ENCODE data around the gene TMEM39B.

Gene TMEM39B

DNA sequence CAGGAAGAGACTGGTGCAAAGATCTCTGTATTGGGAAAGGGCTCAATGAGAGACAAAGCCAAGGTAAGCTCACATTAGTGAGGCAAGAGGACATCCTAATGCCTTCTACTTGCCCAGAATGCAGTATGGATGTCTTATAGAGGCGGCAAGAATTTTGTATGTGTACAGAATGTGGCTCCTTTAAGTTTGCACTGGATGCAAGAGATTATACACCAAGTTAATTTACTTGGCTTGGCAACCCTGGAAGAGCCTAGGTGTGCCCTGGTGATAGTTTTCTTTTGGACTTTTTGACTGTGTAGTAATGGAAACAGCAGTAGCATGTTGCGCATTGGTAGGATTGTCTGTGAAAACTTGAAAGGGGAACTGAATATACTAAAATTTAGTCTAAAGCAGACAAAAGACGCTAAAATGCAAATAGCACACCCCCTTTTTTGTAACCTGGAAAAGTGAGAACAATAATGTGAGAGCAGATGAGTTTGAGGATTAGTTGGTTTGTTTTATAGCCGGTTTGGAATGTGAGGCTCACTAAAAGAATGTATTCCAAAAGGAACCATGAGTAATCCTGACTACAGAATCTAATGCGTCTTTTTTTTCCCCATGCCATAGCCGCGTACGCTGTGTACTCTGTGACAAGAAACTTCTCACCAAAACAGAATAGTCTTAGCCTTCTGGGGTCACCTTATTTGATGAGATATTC, 41.0 kb upstream of the TMEM39B start:
- peak; percentile 71 for DNase-seq

DNA sequence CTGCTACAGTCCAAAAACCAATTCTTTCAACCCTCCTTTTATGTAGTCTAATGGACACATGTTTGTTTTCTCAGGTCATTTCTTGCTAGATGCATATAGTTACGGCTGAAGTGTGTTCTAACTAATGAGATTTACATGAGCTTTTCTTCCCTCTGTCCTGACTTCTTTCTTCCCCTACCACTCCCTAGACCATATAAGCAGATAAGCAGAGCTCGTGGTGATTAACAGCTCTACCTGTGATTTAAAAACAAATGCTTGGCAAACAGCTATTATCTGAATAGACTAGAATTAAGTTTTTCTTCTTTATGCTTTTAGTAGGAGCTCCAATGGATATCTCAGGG, 40.5 kb upstream of the TMEM39B start:
- no CpG with 5 or more reads among the region's 2 CpGs for WGBS

More for the DNA sequence above, 41.0 kb upstream of the TMEM39B start:
- WGBS = 63% methylated on average over 7 of the region's 8 CpGs
- Histone ChIP-seq H3K4me2 (ENCODE audit: low read length, poor library complexity, severe bottlenecking) (peak overlapping the region; percentile 59), H2BK5ac (ENCODE audit: low read depth, low read length, poor library complexity, severe bottlenecking) (no peak overlapping the region), H3K4me3 (ENCODE audit: insufficient read depth in 1 of 2, low read depth in 1 of 2, low read length in 2 of 2) (peak overlapping the region in 1 of 2 experiments; percentile 9), H2AFZ (ENCODE audit: low read depth, low read length) (no peak overlapping the region), H3K79me1 (replicated peaks; ENCODE audit: low read length, poor library complexity, severe bottlenecking) (no peaks in the 10 kb centered on the region), H2BK12ac (ENCODE audit: low read length in 2 of 2) (no peak overlapping the region), H3K9me3 (ENCODE audit: control insufficient read depth, low read length) (no peaks in the 10 kb centered on the region), H3K18ac (ENCODE audit: low read depth in 1 of 2, low read length in 2 of 2) (no peak overlapping the region), H3K36me3 (ENCODE audit: control insufficient read depth in 1 of 2, insufficient read depth in 2 of 2, low read depth in 1 of 2, low read length in 2 of 2) (peaks cover 15 to 70% of the 10 kb centered on the region in 2 experiments), H2BK15ac (ENCODE audit: low read depth, poor library complexity, severe bottlenecking) (no peak overlapping the region), H3K4me1 (ENCODE audit: control insufficient read depth, insufficient read depth, low read depth, low read length) (peaks cover 3% of the 10 kb centered on the region), H4K91ac (ENCODE audit: low read length) (no peak overlapping the region), H4K8ac (ENCODE audit: low read length) (no peak overlapping the region), H3K4ac (ENCODE audit: low read depth in 1 of 2, low read length in 2 of 2) (no peak overlapping the region), H2BK120ac (ENCODE audit: low read depth, low read length) (no peak overlapping the region), H3K27ac (ENCODE audit: low read length, poor library complexity, severe bottlenecking) (peak overlapping the region; percentile 74), H3K23ac (ENCODE audit: low read length in 2 of 2) (no peak overlapping the region), H3K14ac (ENCODE audit: low read length in 2 of 2) (no peak overlapping the region), H3K27me3 (ENCODE audit: control insufficient read depth in 1 of 2, insufficient read depth in 1 of 2, low read length in 2 of 2) (no peaks in the 10 kb centered on the region), H3K9ac (ENCODE audit: low read length) (no peak overlapping the region), H2AK5ac (ENCODE audit: low read length, severe bottlenecking) (no peak overlapping the region)

GRCh38 chr1:32035119-32035518, 37.6 kb upstream of the TMEM39B start:
- peaks cover 35 to 91% of the 10 kb centered on the region in 2 experiments for H3K36me3 ChIP-seq (ENCODE audit: control insufficient read depth in 1 of 2, insufficient read depth in 2 of 2, low read depth in 1 of 2, low read length in 2 of 2)
- 99% methylated on average over 3 of the region's 3 CpGs for WGBS
- no peak overlapping the region for H2AFZ ChIP-seq (ENCODE audit: low read depth, low read length)
- no peak overlapping the region for H2BK15ac ChIP-seq (ENCODE audit: low read depth, poor library complexity, severe bottlenecking)
- no peak overlapping the region for H2BK5ac ChIP-seq (ENCODE audit: low read depth, low read length, poor library complexity, severe bottlenecking)
- H3K4me3 ChIP-seq (ENCODE audit: insufficient read depth in 1 of 2, low read depth in 1 of 2, low read length in 2 of 2) = no peak overlapping the region
- no peaks in the 10 kb centered on the region for H3K9me3 ChIP-seq (ENCODE audit: control insufficient read depth, low read length)
- H3K9ac ChIP-seq (ENCODE audit: low read length) = no peak overlapping the region
- H3K14ac ChIP-seq (ENCODE audit: low read length in 2 of 2) = no peak overlapping the region
- DNase-seq = no peak
- H4K8ac ChIP-seq (ENCODE audit: low read length) = no peak overlapping the region
- no peak overlapping the region for H4K91ac ChIP-seq (ENCODE audit: low read length)
- peaks cover 8% of the 10 kb centered on the region for H3K79me1 ChIP-seq (replicated peaks; ENCODE audit: low read length, poor library complexity, severe bottlenecking)
- H3K4me2 ChIP-seq (ENCODE audit: low read length, poor library complexity, severe bottlenecking) = no peak overlapping the region
- H3K18ac ChIP-seq (ENCODE audit: low read depth in 1 of 2, low read length in 2 of 2) = no peak overlapping the region
- H2BK120ac ChIP-seq (ENCODE audit: low read depth, low read length) = no peak overlapping the region
- H3K27me3 ChIP-seq (ENCODE audit: control insufficient read depth in 1 of 2, insufficient read depth in 1 of 2, low read length in 2 of 2) = no peaks in the 10 kb centered on the region
- H3K4me1 ChIP-seq (ENCODE audit: control insufficient read depth, insufficient read depth, low read depth, low read length) = peaks cover 5% of the 10 kb centered on the region
- no peak overlapping the region for H2AK5ac ChIP-seq (ENCODE audit: low read length, severe bottlenecking)
- H3K23ac ChIP-seq (ENCODE audit: low read length in 2 of 2) = no peak overlapping the region
- no peak overlapping the region for H3K27ac ChIP-seq (ENCODE audit: low read length, poor library complexity, severe bottlenecking)
- no peak overlapping the region for H3K4ac ChIP-seq (ENCODE audit: low read depth in 1 of 2, low read length in 2 of 2)
- no peak overlapping the region for H2BK12ac ChIP-seq (ENCODE audit: low read length in 2 of 2)

More for the DNA sequence above, 40.5 kb upstream of the TMEM39B start:
- Histone ChIP-seq H2AK5ac (ENCODE audit: low read length, severe bottlenecking) (no peak overlapping the region), H3K4me3 (ENCODE audit: insufficient read depth in 1 of 2, low read depth in 1 of 2, low read length in 2 of 2) (no peak overlapping the region), H2BK120ac (ENCODE audit: low read depth, low read length) (no peak overlapping the region), H3K9me3 (ENCODE audit: control insufficient read depth, low read length) (no peaks in the 10 kb centered on the region), H3K4ac (ENCODE audit: low read depth in 1 of 2, low read length in 2 of 2) (no peak overlapping the region), H4K91ac (ENCODE audit: low read length) (no peak overlapping the region), H3K18ac (ENCODE audit: low read depth in 1 of 2, low read length in 2 of 2) (no peak overlapping the region), H3K9ac (ENCODE audit: low read length) (no peak overlapping the region), H3K36me3 (ENCODE audit: control insufficient read depth in 1 of 2, insufficient read depth in 2 of 2, low read depth in 1 of 2, low read length in 2 of 2) (peaks cover 18 to 75% of the 10 kb centered on the region in 2 experiments), H3K4me1 (ENCODE audit: control insufficient read depth, insufficient read depth, low read depth, low read length) (peaks cover 3% of the 10 kb centered on the region), H3K27ac (ENCODE audit: low read length, poor library complexity, severe bottlenecking) (peak overlapping the region; percentile 73), H3K27me3 (ENCODE audit: control insufficient read depth in 1 of 2, insufficient read depth in 1 of 2, low read length in 2 of 2) (no peaks in the 10 kb centered on the region), H3K23ac (ENCODE audit: low read length in 2 of 2) (no peak overlapping the region), H3K14ac (ENCODE audit: low read length in 2 of 2) (no peak overlapping the region), H2AFZ (ENCODE audit: low read depth, low read length) (no peak overlapping the region), H2BK5ac (ENCODE audit: low read depth, low read length, poor library complexity, severe bottlenecking) (no peak overlapping the region), H2BK12ac (ENCODE audit: low read length in 2 of 2) (no peak overlapping the region), H3K4me2 (ENCODE audit: low read length, poor library complexity, severe bottlenecking) (no peak overlapping the region), H3K79me1 (replicated peaks; ENCODE audit: low read length, poor library complexity, severe bottlenecking) (no peaks in the 10 kb centered on the region), H2BK15ac (ENCODE audit: low read depth, poor library complexity, severe bottlenecking) (no peak overlapping the region), H4K8ac (ENCODE audit: low read length) (no peak overlapping the region)
- no peak for DNase-seq

DNA sequence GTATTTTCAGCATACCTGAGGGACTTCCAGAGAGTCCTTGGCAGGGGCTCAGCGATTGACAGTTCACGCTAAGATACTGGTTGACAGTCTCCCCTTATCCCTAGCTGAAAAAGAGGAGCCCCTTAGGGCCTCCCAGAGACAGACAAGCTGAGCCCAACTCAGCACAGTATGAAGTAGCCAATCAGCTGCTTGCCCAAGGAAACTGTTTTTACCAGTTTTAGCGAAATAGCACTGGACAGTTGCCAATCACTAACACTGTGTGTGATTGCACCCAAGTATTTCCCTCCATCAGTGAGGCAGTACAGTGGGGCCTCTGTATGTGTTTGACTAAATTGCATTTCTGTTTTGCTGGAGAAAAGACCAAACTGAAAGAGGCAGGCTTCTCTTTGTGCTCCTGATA, 32.0 kb upstream of the TMEM39B start:
- no peak overlapping the region for H2BK5ac ChIP-seq (ENCODE audit: low read depth, low read length, poor library complexity, severe bottlenecking)
- H3K27ac ChIP-seq (ENCODE audit: low read length, poor library complexity, severe bottlenecking) = no peak overlapping the region
- H4K8ac ChIP-seq (ENCODE audit: low read length) = no peak overlapping the region
- 96% methylated on average over 3 of the region's 3 CpGs for WGBS
- H3K4me2 ChIP-seq (ENCODE audit: low read length, poor library complexity, severe bottlenecking) = no peak overlapping the region
- no peak overlapping the region for H3K14ac ChIP-seq (ENCODE audit: low read length in 2 of 2)
- no peak overlapping the region for H2BK12ac ChIP-seq (ENCODE audit: low read length in 2 of 2)
- H2AK5ac ChIP-seq (ENCODE audit: low read length, severe bottlenecking) = no peak overlapping the region
- H3K4ac ChIP-seq (ENCODE audit: low read depth in 1 of 2, low read length in 2 of 2) = no peak overlapping the region
- no peaks in the 10 kb centered on the region for H3K27me3 ChIP-seq (ENCODE audit: control insufficient read depth in 1 of 2, insufficient read depth in 1 of 2, low read length in 2 of 2)
- H3K4me3 ChIP-seq (ENCODE audit: insufficient read depth in 1 of 2, low read depth in 1 of 2, low read length in 2 of 2) = no peak overlapping the region
- peaks cover 26% of the 10 kb centered on the region for H3K79me1 ChIP-seq (replicated peaks; ENCODE audit: low read length, poor library complexity, severe bottlenecking)
- no peak for DNase-seq
- peaks cover 1% of the 10 kb centered on the region for H3K4me1 ChIP-seq (ENCODE audit: control insufficient read depth, insufficient read depth, low read depth, low read length)
- H2AFZ ChIP-seq (ENCODE audit: low read depth, low read length) = no peak overlapping the region
- no peak overlapping the region for H3K9ac ChIP-seq (ENCODE audit: low read length)
- H2BK15ac ChIP-seq (ENCODE audit: low read depth, poor library complexity, severe bottlenecking) = no peak overlapping the region
- no peak overlapping the region for H2BK120ac ChIP-seq (ENCODE audit: low read depth, low read length)
- H3K9me3 ChIP-seq (ENCODE audit: control insufficient read depth, low read length) = no peaks in the 10 kb centered on the region
- H3K23ac ChIP-seq (ENCODE audit: low read length in 2 of 2) = no peak overlapping the region
- no peak overlapping the region for H4K91ac ChIP-seq (ENCODE audit: low read length)
- H3K18ac ChIP-seq (ENCODE audit: low read depth in 1 of 2, low read length in 2 of 2) = no peak overlapping the region
- peaks cover 42 to 52% of the 10 kb centered on the region in 2 experiments for H3K36me3 ChIP-seq (ENCODE audit: control insufficient read depth in 1 of 2, insufficient read depth in 2 of 2, low read depth in 1 of 2, low read length in 2 of 2)
